ENCODE measurements around the gene SKAP1. TPM values are rescaled to one million over a fixed set of nuclear protein-coding genes. Genes with fewer than 3 reads are reported as not detected.
"Not testable (repeated sequence)": the region's sequence is repeated elsewhere in the genome, so short reads cannot be mapped to it uniquely, and the experiment has no call there.

SKAP1 gene
- total RNA-seq, 2 experiments from 2014 or later: 75.5 to 91.4 TPM

- peaks cover 4% of the 10 kb centered on the region for H3K27me3 Mint-ChIP-seq
- H3K4me1 Mint-ChIP-seq: peaks cover 34% of the 10 kb centered on the region
- H3K36me3 Mint-ChIP-seq: no peaks in the 10 kb centered on the region
- H3K27ac Mint-ChIP-seq: no peak overlapping the region
- ATAC-seq (no peak), DNase-seq (no peak)
- CTCF ChIA-PET: interaction anchor here (0.7 to 1.0 kb wide), 2 partner anchors 10 to 30 kb away, joined by 3 read pairs; no protein-coding TSS in a partner anchor
- no peak overlapping the region for H3K4me3 Mint-ChIP-seq
- no peaks in the 10 kb centered on the region for H3K9me3 Mint-ChIP-seq (ENCODE audit: low read depth)
Measured at GRCh38 chr17:48462946-48463345, 32.9 kb upstream of the SKAP1 start.

- Mint-ChIP-seq H3K27ac (no peak overlapping the region), H3K4me1 (peaks cover 61% of the 10 kb centered on the region), H3K4me3 (no peak overlapping the region), H3K9me3 (ENCODE audit: low read depth) (no peaks in the 10 kb centered on the region), H3K36me3 (peaks cover under 1% of the 10 kb centered on the region), H3K27me3 (no peaks in the 10 kb centered on the region)
- DNase-seq: no peak
- ATAC-seq: no peak
- CTCF ChIA-PET: interaction anchor here (1.0 to 2.5 kb wide), 8 partner anchors 11 to 124 kb away, joined by 3 to 11 read pairs (median 6); no protein-coding TSS in a partner anchor
Measured at GRCh38 chr17:48460052-48460451, 30.0 kb upstream of the SKAP1 start.

DNA sequence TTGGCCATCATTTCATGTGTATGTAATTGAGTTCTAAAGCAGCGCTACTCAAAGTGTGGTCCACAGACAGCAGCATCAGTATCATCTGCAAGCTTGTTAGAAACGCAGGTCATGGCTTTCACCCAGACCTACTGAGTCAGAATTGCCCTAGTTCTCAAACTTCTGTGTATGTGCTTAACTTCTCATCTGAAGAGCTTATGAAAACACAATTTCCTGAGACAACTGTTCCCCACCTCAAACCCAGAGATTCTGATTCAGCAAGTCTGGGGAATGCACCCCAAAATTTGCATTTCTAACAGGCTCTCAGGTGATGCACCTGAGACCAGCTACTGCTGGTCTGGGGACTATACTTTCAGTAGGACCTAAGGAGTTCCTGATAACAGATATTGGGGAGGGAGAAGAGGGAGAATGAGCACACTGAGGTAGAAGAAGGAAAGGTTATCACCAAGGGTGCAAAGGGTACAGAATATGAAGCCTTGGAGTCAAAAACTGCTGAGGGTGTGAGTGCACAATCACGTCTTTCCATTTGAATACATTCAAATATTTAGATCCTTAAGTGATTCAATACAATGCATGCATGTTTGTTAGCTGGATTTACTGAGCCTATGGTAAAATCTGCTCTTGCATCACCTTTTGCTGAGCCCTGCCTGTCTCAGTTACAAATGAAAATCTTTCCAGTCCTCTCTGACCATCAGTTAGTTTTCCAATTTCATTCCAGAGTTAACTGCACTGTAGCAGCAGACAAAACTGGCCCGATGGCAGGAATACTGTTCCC, 29.2 kb upstream of the SKAP1 start:
- no peak overlapping the region for H3K4me3 Mint-ChIP-seq
- DNase-seq (peak; percentile 55), ATAC-seq (peak; percentile 59)
- H3K27ac Mint-ChIP-seq: peak overlapping the region; percentile 60
- peaks cover 65% of the 10 kb centered on the region for H3K4me1 Mint-ChIP-seq
- no peaks in the 10 kb centered on the region for H3K9me3 Mint-ChIP-seq (ENCODE audit: low read depth)
- no peaks in the 10 kb centered on the region for H3K27me3 Mint-ChIP-seq
- CTCF ChIA-PET: interaction anchor here (1.0 to 2.5 kb wide), 8 partner anchors 11 to 123 kb away, joined by 3 to 11 read pairs (median 6); no protein-coding TSS in a partner anchor
- peaks cover 8% of the 10 kb centered on the region for H3K36me3 Mint-ChIP-seq

- CTCF ChIA-PET: interaction anchor here (0.5 to 8.8 kb wide), 37 partner anchors 9 to 1472 kb away, joined by 3 to 145 read pairs (median 4); partner anchors contain the start of genes HOXB5 and SKAP1
- Mint-ChIP-seq H3K36me3 (peaks cover 10% of the 10 kb centered on the region), H3K9me3 (ENCODE audit: low read depth) (no peaks in the 10 kb centered on the region), H3K4me3 (peak overlapping the region; percentile 60), H3K4me1 (peaks cover 71% of the 10 kb centered on the region), H3K27ac (peak overlapping the region; percentile 56), H3K27me3 (no peaks in the 10 kb centered on the region)
- DNase-seq (peak; percentile 84), ATAC-seq (peak; percentile 75)
Measured at GRCh38 chr17:48457080-48457836, 27.2 kb upstream of the SKAP1 start.

DNA sequence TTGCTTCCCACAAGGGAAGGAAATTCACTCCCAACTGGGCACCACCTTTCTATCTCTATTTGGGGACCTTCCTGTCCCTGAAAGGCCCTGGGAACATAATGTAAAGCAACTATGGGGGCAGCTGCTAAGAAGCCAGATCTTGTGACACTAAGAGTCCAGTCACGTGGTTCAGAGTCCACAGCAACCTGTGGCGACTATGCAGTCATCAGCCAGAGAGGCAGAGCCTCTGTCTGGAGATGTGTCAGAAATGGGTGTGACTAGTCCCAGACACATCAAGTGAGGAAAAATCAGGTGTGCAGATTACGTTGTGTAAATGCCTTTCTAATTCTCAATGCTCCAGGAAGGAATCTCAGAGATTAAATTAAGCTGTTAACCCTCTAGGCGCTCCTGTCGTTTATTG, 26.6 kb upstream of the SKAP1 start:
- Mint-ChIP-seq H3K4me1 (peaks cover 77% of the 10 kb centered on the region), H3K27ac (peak overlapping the region; percentile 54), H3K36me3 (peaks cover 10% of the 10 kb centered on the region), H3K27me3 (no peaks in the 10 kb centered on the region), H3K4me3 (peak overlapping the region; percentile 60), H3K9me3 (ENCODE audit: low read depth) (no peaks in the 10 kb centered on the region)
- CTCF ChIA-PET: interaction anchor here (0.8 to 8.8 kb wide), 33 partner anchors 8 to 222 kb away, joined by 3 to 145 read pairs (median 4); partner anchors contain the start of genes HOXB5 and SKAP1
- peak; percentile 72 for DNase-seq
- ATAC-seq: peak; percentile 56

DNA sequence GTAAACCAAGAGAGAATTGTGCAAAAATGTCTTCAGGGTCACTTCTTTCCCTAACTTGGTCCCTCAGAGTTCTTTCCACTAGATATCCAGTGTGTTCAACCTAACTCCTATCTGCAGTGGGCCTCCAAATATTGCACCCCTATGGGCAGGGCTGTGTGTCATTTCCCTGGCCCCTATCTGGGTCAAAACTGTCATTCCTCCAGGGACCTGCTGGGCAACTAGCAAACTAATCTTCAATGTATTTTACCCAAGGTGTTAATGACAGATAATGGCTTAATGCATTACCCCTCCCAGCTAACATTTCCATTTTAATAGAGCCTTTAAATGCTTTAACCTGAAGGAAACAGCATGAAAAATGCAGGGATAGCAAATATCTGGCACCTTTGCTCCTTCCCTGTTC, 25.8 kb upstream of the SKAP1 start:
- H3K27ac Mint-ChIP-seq: no peak overlapping the region

GRCh38 chr17:48453447-48453846, 23.4 kb upstream of the SKAP1 start:
- Mint-ChIP-seq H3K36me3 (peaks cover 14% of the 10 kb centered on the region), H3K4me3 (peak overlapping the region; percentile 36), H3K9me3 (ENCODE audit: low read depth) (no peaks in the 10 kb centered on the region), H3K27ac (peak overlapping the region; percentile 92), H3K27me3 (no peaks in the 10 kb centered on the region), H3K4me1 (peaks cover 68% of the 10 kb centered on the region)
- CTCF ChIA-PET: interaction anchor here (0.8 to 8.8 kb wide), 12 partner anchors 10 to 373 kb away, joined by 3 to 145 read pairs (median 5); partner anchors contain the start of gene HOXB5
- peak; percentile 57 for ATAC-seq
- no peak for DNase-seq

More for the DNA sequence above, 25.8 kb upstream of the SKAP1 start:
- DNase-seq (no peak), ATAC-seq (no peak)
- H3K9me3 Mint-ChIP-seq (ENCODE audit: low read depth): no peaks in the 10 kb centered on the region
- H3K27me3 Mint-ChIP-seq: no peaks in the 10 kb centered on the region
- peaks cover 80% of the 10 kb centered on the region for H3K4me1 Mint-ChIP-seq
- H3K36me3 Mint-ChIP-seq: peaks cover 10% of the 10 kb centered on the region
- no peak overlapping the region for H3K4me3 Mint-ChIP-seq
- CTCF ChIA-PET: interaction anchor here (1.1 to 8.8 kb wide), 9 partner anchors 12 to 192 kb away, joined by 3 to 145 read pairs (median 11); partner anchors contain the start of gene HOXB5

DNA sequence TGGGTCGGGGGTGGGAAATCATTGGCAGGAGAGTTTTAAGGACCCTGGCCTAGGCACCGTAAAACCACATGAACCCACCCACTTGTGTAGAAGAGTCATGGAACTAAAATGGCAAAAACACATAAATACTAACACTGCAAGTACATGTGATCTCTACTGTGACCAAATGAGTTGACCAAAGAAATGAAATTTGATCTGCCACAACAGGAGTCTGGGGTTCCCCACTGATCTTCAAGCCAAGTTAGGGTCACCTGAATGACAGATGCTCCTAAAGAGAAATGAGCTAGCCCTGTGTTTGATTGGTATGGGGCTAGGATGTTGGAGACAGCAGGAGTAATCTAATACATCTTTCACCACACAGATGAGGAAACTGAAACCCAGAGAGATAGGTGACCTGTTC, 21.5 kb upstream of the SKAP1 start:
- Mint-ChIP-seq H3K9me3 (ENCODE audit: low read depth) (no peaks in the 10 kb centered on the region), H3K4me3 (no peak overlapping the region), H3K36me3 (peaks cover 14% of the 10 kb centered on the region), H3K27me3 (no peaks in the 10 kb centered on the region), H3K27ac (peak overlapping the region; percentile 69), H3K4me1 (peaks cover 54% of the 10 kb centered on the region)
- CTCF ChIA-PET: interaction anchor here (1.0 to 8.8 kb wide), 4 partner anchors 9 to 167 kb away, joined by 3 to 145 read pairs (median 4); no protein-coding TSS in a partner anchor
- no peak for ATAC-seq
- no peak for DNase-seq

DNA sequence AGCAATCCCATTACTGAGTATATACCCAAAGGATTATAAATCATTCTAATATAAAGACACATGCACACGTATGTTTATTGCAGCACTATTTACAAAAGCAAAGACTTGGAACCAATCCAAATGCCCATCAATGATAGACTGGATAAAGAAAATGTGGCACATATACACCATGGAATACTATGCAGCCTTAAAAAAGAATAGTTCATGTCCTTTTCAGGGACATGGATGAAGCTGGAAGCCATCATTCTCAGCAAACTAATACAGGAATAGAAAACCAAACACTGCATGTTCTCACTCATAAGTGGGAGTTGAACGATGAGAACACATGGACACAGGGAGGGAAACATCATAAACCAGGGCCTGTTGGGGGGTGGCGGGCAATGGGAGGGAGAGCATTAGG, 19.3 kb upstream of the SKAP1 start:
- not testable (repeated sequence) for ATAC-seq; H3K27ac Mint-ChIP-seq; H3K27me3 Mint-ChIP-seq; H3K36me3 Mint-ChIP-seq; H3K9me3 Mint-ChIP-seq (ENCODE audit: low read depth); H3K4me3 Mint-ChIP-seq; DNase-seq
- peaks cover 53% of the 10 kb centered on the region for H3K4me1 Mint-ChIP-seq
- CTCF ChIA-PET: interaction anchor here (2.0 to 8.8 kb wide), 2 partner anchors 7 to 10 kb away, joined by 8 to 145 read pairs; no protein-coding TSS in a partner anchor

- peaks cover 10% of the 10 kb centered on the region for H3K36me3 Mint-ChIP-seq
- H3K4me3 Mint-ChIP-seq: no peak overlapping the region
- H3K4me1 Mint-ChIP-seq: peaks cover 64% of the 10 kb centered on the region
- no peak overlapping the region for H3K27ac Mint-ChIP-seq
- CTCF ChIA-PET: interaction anchor here (1.1 to 11.2 kb wide), 2 partner anchors 9 to 11 kb away, joined by 3 to 145 read pairs; no protein-coding TSS in a partner anchor
- no peak for ATAC-seq
- no peaks in the 10 kb centered on the region for H3K27me3 Mint-ChIP-seq
- no peaks in the 10 kb centered on the region for H3K9me3 Mint-ChIP-seq (ENCODE audit: low read depth)
- DNase-seq: no peak
Measured at GRCh38 chr17:48445248-48445620, 15.2 kb upstream of the SKAP1 start.

DNA sequence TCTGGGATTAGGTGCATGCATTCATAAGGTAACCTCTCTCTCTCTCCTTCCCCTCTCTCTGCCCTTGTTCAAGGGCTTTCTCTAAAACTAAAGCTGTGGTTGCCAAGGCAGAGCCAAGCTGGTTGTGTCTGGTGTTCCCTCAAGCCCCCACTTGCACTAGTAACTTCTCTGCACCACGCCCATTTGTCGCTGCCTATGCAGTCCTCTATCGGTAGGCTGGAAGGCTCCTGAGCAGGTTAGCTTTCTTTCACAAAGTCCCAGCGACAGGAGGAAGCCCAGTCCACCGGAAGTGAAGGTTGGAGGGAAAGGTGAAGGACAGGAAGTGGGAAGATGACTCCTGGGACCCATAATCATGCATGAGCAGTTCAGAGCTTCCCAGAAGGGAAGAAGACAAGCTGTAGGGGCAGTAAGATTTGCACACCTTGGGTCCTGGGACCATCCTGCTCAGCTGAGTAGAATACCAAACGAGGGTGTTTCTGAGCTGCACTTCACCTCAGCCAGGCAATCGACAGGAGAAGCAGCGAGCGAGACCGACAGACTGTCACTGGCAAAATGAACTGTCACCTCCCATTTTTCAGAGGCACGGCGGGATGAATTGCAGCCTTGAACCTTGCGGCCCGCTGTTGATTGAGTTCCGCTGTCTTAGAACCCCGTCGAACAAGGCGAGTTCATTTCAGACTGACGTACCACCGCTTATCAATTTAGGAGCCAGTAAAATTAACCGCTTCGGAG, 14.7 kb upstream of the SKAP1 start:
- DNase-seq (peak; percentile 76), ATAC-seq (peak; percentile 22)
- H3K27ac Mint-ChIP-seq: peak overlapping the region; percentile 83
- H3K36me3 Mint-ChIP-seq: peaks cover 9% of the 10 kb centered on the region
- no peaks in the 10 kb centered on the region for H3K27me3 Mint-ChIP-seq
- H3K4me1 Mint-ChIP-seq: peaks cover 69% of the 10 kb centered on the region
- H3K9me3 Mint-ChIP-seq (ENCODE audit: low read depth): no peaks in the 10 kb centered on the region
- CTCF ChIA-PET: interaction anchor here (1.1 to 11.2 kb wide), 3 partner anchors 9 to 148 kb away, joined by 3 to 145 read pairs (median 4); no protein-coding TSS in a partner anchor
- peak overlapping the region; percentile 13 for H3K4me3 Mint-ChIP-seq

- H3K27ac Mint-ChIP-seq: peak overlapping the region; percentile 98
- ATAC-seq: no peak
- CTCF ChIA-PET: interaction anchor here (1.4 to 11.2 kb wide), 2 partner anchors 10 to 149 kb away, joined by 4 to 145 read pairs; no protein-coding TSS in a partner anchor
- no peaks in the 10 kb centered on the region for H3K27me3 Mint-ChIP-seq
- H3K4me1 Mint-ChIP-seq: peaks cover 77% of the 10 kb centered on the region
- no peak overlapping the region for H3K4me3 Mint-ChIP-seq
- H3K9me3 Mint-ChIP-seq (ENCODE audit: low read depth): no peaks in the 10 kb centered on the region
- H3K36me3 Mint-ChIP-seq: peaks cover 9% of the 10 kb centered on the region
- DNase-seq: no peak
Measured at GRCh38 chr17:48443712-48444111, 13.7 kb upstream of the SKAP1 start.
